NCI-H187 treated with DMSO at 0.1 percent for 48 hours (cell line): Measurements from ENCODE around the gene ICE2.

ENCODE experiments used
- DNase-seq: peaks from one replicate; lab custom pipeline; 2025; lab: John Stamatoyannopoulos, UW

ICE2 gene

DNA sequence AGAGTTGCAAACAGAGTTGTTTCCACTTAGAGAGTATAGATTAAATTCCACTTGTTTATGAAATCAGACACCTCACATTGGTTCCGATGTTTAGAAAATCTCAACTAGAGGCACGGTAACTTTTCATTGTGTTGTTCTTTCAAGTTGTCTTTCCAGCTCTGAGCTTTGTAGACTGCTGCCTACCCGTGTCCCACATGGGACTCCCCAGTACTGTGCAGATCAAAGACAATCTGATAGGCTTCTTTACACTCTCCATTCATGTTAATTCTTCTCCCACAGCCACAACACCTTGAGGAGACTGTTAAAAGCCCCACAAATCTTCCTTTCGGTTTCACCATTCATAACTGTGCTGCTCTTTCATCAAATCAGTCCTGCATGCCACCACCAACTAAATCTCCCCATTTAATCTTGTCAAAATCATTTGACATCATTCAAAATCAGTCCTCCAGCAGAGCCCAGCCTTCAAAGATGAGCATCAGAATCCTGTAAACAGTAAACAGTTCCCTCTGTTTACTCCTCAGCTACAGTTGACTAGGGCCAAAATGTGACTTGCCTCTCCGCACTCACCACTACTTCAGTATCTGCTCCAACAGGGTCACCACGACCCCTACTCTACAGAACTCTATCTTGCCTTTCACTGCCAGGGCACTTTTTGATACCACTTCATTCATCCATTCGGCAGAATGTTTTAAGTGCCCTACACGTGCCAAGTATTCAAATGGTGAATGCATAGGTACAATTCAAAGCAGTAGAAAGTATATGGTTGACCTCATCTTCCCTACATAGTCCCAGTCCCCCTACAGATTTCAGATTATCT, 89.5 kb downstream of the ICE2 start:
- no peak for DNase-seq

DNA sequence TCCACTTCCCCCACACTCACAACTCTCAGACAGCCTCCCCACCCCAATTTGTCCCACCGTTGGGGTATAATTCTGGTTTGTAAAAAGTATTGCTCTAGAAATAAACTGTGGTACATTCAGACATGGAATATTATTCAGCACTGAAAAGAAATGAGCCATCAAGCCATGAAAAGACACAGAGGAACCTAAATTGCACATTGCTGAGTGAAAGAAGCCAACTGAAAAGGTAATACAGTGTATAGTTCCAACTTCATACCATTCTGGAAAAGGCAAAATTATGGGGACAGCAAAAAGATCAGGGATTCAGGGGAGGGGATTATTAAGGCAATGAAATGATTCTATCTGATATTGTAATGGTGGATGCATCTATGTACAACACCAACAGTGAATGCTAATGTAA, 91.6 kb downstream of the ICE2 start:
- no peak for DNase-seq

DNA sequence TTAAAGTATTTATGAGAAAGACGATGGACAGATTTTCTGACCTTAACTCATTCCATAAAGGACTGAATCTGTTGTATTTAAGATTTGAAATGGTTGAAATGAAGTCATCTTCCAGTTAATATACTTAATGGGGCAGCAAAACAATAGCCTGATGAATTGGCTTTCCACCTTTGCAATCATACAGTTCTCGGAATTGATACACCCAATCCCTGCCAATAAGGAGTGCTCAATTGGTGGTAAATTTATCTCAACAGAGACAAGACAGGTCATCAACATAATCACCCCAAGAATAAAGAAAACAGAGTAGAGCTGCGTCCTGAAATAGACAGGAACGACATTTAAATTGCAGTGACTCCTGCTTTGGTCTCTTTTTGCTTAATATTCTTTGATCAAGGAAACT, 92.3 kb downstream of the ICE2 start:
- no peak for DNase-seq

DNA sequence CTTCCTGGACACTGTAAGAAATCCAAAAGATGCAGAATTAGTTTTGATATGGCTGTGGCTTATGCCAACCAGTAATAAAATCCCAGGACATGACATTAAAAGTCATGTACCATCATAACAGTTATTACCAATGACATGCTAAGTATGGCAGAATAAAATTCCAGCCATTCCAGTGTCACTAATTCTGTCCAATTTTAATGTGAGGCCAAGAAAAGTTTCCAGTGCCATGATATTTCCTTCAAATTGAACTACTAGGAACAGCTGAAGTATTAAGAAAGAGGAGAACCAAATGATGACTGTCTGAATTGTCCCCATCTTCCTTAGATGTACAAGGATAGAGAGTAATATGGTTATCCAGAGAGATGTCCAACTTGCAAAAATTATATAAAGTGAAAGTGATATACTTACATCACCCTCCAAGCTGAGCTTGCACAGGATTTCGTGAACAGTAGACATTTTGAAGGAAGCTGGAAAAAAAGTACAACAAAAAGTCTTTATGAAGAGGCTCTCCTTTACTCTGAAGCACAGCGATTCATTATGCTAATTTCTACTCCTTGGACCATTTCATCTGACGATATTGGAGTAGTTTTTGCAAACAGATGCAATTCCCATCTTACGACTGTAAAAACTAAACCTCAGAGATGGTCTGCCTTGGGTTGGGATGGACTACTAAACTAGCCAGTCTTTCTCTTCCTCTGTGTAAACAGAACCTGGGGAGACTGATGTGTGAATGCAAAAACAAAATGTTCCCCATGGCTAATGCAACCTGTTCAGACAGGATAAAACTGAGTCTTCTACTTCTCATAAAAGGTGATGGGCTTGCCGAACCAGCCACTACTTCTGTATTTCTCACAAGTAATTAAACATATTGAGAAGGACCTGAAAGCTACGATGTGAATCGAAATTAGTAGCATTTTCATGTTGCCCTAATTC, 93.1 kb downstream of the ICE2 start:
- DNase-seq, result no peak

DNA sequence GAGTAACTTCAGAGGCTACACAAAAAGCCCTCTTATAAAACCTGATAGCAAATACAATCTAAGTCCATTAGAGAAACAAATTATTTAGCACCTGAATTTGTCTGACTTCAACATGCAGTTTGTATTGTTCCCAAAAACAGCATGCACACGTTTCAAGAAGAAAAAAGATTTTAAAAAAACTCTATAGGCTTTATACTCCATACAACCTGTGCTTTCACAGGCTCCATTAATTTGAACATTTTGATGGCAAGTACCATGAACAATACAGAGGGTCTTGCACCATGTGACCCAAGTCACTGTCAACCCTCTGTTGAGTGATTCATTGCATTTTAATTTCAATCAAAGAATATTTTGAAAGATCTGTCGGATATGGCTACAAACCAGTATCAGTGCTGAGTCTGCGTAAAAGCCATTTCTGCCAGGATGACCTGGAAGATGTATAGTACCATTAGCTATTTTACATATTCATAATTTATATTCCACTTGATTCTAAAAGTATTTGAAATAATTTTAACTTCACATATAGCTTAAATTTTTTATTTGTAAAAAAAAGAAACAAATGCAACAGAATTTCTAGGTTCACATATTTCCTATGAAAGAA, 94.3 kb downstream of the ICE2 start:
- DNase-seq, result no peak

DNA sequence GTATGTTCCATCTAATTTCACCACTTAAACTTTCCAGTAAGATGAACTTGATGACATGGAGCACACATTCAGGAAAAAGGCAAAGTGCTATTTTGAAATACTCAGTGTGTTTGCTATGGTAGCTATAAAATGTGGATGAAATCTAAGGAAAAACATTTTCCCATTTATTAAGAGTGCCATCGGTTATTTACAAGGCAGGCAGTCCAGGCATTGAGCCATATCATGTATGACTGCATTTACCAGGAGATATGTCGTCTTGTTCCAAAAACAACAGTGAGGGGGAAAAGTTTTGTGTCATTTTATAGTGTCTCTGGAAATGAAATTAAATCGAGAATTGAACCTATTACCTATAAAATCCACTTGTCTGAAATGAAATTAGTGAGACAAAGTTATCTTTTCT, 94.9 kb downstream of the ICE2 start:
- DNase-seq, result no peak

DNA sequence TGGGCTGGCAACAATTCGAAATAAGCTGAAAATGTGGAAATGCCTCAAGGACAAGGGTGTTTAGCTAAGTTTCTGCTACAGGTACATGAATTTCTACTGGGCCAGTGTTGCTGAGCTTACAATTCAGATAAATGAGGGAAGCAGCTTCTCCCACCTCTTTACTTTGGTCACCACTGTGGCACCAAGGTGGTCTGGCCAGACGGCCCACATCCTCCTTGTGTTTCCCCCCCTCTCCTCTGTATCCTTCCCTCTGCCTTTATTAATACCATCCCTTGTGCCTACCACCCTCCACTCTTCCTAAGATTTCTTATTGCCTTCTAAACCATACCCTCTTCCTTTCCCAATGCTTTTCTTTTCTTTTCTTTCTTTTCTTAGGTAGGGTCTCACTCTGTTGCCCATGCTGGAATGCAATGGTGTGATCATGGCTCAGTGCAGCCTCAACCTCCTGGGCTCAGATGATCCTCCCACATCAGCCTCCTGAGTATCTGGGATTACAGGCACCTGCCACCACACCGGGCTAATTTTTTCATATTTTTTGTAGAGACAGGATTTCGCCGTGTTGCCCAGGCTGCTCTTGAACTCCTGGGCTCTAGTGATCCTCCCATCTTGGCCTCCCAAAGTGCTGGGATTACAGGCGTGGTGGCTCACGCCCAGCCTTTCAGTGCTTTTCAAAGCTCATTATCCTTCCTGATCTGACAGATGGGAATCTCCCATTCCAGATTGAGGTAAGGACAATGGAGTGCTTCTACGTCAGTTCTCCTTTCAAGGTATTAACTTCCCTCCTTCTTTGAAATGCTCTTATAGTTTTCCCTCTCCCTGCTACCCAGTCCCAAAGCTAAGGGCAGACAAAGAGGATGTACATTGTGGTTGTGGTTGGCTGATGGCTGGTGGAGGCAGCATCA, 95.9 kb downstream of the ICE2 start:
- DNase-seq, result no peak

DNA sequence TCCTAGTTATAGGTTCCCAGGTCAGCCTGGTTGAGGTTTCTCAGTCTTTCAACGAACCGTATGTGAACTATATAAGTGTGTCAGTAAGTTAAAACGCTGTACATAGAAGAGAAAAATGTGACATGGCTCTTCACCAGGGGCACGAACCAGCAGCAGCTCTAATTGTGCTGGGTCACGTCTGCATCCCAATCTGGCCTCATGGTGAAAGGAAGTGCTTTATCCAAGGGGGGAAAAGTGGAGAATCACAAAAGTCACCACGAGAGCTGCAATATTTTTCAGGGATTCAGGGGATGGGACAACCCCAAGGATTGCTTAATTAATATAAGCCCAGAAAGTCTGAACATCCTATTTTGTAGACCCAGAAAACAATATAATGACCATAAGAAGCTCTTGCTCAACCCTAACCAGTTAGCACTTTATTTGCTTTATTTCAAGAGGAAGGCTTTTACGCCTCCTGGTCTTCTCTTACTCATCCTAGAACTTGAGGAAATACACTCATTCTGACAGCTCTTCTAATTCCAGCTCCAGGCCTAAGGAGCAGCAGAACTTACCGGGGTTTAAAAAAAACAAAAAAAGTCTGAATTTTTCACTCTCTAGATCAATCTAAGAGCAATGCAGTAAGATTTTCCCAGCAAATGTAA, 97.7 kb downstream of the ICE2 start:
- DNase-seq, result no peak

DNA sequence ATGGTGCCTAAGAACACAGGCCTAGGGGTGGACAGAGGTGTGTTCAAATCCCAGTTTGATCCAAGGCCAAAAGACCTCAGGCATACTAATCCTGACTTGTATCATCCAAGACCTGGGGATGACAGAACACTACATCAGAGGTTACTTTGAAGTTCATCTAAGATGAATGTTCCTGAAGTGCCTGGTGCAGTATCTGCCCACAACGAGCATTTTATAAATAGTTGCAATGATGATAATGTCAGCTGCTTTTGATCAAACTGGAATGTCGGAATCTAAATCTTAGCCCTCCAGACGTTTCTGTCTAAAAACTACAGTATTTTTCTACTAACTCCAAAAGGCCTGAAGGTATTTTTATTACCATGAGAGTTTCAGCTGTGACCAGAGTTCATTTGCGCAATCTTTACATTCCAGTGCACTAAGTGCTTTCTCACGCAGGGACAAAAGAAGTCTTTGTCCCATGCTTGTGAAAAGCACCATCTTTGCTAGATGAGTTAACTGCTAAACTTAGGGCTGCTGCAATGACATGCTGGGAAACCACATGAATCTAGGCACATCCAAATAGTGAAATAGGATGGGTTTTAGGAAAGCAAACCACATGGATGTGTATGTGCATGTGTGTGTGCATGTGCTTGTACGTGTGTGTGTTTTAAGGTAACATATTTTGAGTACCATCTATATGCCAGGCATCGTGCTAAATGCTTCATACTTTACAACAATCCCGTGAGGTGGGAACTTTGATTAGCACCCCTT, 99.2 kb downstream of the ICE2 start:
- DNase-seq, result no peak

DNA sequence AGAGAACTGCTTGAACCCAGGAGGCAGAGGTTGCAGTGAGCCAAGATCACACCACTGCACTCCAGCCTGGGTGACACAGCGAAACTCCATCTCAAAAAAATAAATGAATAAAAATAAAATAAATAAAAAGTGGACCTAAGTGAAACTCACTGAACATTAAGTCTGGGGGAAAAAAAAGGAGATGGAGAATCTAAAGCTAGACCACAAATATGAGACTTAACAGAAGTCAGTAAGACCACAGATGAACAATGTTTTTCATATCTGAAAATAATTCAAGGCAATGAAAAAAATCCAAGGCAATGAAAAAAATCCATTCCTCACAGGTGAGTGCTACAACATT, 99.8 kb downstream of the ICE2 start:
- DNase-seq, result no peak

DNA sequence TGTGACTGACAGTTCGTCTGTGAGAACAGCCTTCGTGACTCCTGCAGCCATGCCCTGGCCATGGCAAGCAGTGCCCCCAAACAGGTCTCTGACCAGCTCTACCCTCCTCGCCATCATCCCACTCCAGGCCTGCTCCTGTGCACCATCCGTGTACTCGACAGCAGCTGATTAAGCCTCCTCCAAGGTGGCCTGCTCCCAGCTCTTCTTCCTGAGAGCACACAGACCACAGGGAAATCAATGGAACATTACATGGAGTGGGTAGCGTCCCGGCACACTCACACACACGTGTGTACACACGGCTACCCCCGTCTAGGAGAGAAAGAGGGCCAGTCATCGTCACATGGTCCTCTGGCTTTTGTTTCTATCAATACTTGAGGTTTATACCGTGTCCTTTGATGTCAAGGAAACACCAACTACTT, 102.3 kb downstream of the ICE2 start:
- peak; percentile 43 for DNase-seq

DNA sequence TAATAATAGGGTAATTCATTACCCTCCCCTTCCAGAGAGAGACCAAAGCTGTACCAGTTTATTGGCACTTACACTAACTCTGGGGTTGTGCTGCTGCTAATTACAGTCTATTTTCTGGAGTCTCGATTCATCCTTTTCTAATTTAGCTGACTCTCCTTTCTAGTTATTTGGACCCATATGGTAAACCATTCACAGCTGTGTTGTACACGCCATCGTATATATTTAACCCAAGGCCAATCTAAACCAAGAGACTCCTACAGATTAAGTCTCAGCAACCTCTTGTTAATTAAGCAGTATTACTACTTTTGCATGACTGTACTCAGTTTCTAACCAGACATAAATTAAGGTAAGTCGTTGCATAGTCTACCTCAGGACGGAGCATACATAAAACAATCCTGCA, 103.6 kb downstream of the ICE2 start:
- DNase-seq, result no peak

DNA sequence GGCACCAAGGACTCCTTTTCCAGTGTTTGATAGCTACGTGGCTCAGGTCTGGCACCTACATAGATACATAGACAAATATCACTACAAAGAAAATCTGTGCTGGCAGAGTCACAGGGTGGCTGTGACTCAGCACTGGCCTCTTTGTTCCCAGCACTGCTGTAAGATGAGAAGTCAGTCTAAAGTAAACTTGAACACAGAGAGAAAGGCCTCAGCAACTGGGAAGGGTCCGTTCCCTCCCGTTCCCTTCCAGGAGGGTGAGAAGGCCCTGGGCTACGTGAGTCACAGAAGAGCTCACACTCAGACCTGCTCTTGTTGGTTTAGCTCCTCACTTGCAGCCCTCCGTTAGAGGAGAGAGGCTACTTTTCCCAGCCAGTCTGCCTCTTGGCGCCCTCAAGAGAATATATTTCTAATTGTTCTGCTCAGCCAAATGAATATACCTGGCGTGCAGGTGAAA, 104.3 kb downstream of the ICE2 start:
- peak; percentile 47 for DNase-seq

DNA sequence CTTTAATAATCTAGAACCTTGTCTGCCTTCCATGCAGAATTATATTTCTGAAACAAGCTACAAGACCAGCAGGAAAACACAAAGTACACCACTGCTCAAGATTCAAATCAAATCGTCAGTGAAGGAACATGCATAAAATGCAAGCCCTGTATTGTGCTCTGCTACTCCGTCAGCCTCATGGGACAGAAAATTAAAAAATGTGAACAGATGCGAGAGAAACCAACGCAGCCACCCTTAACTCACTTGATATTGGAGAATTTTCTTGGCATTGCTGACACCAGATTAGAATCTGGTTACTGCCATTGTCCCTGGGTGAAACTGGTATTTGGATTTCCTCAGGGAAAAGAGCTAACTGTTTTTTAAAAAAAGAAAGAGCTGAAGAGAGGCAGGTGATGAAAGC, 104.7 kb downstream of the ICE2 start:
- DNase-seq, result no peak

DNA sequence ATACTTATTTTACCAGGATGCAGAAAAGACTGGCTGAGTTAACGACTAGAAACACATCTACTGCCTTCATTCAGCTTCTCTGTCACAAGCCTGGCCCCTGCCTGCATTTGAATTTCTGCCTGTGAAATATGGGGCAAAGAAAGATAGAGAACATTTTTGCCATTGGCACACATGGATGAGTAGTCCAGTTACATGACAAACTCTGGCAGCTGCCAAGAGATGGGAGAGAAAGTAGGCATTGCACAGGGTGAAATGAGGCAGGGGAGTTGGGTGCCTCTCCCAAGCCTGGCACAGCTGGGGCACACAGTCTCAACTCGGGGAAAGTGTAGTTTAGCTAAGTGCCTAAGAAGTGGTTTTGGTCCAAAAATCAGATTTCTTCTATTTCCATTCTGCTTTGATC, 105.2 kb downstream of the ICE2 start:
- DNase-seq, result no peak

DNA sequence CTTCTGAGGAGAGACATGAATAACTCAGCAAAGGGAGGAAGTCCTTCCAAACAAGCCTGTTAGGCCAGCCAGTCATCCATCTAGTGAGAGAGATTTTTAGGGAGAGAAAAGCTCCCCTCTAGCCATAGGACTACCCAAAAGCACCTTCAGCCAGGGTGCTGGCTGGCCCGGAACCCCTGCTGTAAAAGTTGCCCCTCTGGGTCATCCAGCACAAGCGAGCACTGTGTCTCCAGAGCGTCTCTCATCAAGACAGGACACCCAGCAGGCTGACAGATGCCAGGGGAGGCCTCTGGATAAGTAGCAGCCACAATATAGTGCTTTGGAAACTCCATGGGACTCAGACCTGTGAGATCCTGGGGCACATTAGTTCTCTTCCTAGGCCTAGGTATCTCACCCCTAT, 105.6 kb downstream of the ICE2 start:
- DNase-seq, result no peak

DNA sequence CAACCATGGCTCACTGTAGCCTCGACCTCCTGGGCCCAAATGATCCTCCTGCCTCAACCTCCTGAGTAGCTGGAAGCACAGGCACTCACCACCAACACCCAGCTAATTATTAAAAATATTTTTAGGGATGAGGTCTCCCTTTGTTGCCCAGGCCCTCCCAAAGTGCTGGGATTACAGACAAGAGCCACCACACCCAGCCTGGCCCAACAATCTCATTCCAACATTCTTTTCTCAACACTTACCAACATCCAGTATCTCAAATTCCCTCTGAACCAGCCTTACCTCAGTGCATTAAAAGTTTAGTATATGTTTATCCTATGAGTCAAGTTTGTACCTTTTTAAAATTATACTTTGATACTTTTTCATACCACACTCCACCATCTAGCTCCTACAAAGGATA, 106.2 kb downstream of the ICE2 start:
- no peak for DNase-seq

DNA sequence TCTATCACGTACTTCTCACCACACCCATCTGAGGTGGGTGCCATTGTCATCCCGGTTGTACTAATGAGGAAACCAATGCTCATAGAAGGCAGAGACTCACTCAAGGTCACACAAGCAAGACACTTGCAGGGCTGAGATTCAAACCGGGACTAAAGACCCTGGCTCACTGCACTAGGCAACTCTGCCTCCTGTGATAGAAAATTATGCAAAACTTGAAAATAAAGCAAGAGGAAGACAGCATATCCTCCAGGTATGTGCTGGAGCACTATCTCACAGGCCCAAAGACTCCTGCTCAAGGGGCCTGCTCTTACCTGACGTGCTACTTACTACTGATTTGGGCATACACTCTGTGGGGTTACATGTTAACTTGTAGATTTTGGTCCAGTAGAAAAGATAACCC, 106.7 kb downstream of the ICE2 start:
- no peak for DNase-seq

DNA sequence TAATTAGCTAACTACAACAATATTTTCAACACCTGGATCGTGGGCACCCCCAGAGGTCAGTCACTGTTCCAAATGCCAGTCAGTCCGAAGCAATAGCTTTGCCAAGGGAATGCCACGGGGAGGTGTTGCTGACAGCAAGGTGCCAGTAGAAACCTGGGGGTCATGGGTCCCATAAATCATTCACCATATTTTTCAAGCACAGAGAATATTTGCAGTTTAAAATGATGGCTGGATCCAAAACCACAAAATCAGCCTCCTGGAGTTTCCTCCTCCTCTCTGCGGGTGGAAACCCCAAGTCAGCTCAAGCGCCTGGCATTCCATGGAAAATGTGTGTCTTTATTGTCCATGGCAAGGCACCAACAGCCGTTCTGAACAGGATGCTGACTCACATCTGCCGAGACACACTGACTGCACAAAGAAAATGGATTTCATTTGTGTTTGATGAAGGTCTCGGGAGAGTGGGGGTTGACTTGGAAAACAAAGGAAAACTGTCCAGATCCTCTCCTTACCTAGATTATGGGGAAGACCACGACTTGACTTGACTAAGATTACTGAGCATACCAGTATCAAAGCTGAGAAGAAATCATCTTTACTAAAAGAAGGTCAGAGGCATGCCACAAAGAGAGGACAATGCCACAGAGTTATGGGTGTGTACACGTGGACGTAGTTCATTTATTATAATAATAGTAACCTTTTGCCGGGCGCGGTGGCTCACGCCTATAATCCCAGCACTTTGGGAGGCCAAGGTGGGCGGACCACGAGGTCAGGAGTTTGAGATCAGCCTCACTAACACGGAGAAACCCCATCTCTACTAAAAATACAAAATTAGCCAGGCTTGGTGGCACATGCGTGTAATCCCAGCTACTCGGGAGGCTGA, 107.5 kb downstream of the ICE2 start:
- peak; percentile 12 for DNase-seq

DNA sequence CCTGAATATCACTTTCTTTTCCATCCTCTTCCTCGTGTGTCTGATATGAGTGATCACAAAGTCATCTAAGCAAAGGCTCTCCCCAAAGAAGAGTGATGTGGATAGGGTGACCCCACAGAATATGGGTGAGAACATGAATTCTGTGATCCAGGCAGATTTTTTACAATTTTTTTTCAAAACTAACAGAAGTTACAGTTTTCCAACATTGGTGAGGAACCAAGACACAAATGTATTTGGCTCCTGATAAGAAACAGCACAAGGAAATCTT, 108.1 kb downstream of the ICE2 start:
- no peak for DNase-seq
